ENCODE results near the gene FAM135A. TPM values are rescaled to one million over a fixed set of nuclear protein-coding genes. Genes with fewer than 3 reads are reported as not detected.

FAM135A gene
- total and polyA plus RNA-seq, 2 experiments from 2014 or later, result 35.2 to 68.7 TPM

DNA sequence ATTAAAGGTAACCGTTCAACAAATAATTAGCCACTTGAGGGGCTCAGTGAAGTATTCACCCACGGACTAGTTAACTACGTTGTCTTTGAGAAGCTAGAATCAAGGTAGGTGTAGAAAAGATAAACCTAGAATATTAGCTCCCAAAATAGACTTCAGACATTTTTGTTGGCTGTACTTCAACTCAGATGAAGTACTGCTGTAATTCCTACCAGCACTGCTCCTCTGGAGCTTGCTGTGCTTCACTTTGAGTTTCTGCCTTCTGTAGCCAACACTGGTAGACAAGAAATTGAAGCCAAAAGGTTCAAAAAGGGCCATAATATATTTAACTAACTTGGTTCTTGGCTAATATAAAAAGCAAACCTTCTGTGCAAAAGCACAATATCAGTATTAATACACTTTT is 134.6 kb downstream of the FAM135A start (continued):
- TF ChIP-seq, protein P1, sequence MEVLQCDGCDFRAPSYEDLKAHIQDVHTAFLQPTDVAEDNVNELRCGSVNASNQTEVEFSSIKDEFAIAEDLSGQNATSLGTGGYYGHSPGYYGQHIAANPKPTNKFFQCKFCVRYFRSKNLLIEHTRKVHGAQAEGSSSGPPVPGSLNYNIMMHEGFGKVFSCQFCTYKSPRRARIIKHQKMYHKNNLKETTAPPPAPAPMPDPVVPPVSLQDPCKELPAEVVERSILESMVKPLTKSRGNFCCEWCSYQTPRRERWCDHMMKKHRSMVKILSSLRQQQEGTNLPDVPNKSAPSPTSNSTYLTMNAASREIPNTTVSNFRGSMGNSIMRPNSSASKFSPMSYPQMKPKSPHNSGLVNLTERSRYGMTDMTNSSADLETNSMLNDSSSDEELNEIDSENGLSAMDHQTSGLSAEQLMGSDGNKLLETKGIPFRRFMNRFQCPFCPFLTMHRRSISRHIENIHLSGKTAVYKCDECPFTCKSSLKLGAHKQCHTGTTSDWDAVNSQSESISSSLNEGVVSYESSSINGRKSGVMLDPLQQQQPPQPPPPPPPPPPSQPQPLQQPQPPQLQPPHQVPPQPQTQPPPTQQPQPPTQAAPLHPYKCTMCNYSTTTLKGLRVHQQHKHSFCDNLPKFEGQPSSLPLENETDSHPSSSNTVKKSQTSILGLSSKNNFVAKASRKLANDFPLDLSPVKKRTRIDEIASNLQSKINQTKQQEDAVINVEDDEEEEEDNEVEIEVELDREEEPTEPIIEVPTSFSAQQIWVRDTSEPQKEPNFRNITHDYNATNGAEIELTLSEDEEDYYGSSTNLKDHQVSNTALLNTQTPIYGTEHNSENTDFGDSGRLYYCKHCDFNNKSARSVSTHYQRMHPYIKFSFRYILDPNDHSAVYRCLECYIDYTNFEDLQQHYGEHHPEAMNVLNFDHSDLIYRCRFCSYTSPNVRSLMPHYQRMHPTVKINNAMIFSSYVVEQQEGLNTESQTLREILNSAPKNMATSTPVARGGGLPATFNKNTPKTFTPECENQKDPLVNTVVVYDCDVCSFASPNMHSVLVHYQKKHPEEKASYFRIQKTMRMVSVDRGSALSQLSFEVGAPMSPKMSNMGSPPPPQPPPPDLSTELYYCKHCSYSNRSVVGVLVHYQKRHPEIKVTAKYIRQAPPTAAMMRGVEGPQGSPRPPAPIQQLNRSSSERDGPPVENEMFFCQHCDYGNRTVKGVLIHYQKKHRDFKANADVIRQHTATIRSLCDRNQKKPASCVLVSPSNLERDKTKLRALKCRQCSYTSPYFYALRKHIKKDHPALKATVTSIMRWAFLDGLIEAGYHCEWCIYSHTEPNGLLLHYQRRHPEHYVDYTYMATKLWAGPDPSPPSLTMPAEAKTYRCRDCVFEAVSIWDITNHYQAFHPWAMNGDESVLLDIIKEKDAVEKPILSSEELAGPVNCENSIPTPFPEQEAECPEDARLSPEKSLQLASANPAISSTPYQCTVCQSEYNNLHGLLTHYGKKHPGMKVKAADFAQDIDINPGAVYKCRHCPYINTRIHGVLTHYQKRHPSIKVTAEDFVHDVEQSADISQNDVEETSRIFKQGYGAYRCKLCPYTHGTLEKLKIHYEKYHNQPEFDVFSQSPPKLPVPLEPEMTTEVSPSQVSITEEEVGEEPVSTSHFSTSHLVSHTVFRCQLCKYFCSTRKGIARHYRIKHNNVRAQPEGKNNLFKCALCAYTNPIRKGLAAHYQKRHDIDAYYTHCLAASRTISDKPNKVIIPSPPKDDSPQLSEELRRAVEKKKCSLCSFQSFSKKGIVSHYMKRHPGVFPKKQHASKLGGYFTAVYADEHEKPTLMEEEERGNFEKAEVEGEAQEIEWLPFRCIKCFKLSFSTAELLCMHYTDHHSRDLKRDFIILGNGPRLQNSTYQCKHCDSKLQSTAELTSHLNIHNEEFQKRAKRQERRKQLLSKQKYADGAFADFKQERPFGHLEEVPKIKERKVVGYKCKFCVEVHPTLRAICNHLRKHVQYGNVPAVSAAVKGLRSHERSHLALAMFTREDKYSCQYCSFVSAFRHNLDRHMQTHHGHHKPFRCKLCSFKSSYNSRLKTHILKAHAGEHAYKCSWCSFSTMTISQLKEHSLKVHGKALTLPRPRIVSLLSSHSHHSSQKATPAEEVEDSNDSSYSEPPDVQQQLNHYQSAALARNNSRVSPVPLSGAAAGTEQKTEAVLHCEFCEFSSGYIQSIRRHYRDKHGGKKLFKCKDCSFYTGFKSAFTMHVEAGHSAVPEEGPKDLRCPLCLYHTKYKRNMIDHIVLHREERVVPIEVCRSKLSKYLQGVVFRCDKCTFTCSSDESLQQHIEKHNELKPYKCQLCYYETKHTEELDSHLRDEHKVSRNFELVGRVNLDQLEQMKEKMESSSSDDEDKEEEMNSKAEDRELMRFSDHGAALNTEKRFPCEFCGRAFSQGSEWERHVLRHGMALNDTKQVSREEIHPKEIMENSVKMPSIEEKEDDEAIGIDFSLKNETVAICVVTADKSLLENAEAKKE (CRISPR knock-in tag; IDR thresholded peaks at IDR 0.05), result no peak
- TF ChIP-seq ZNF114 (CRISPR knock-in tag; IDR thresholded peaks at IDR 0.05), result no peak

DNA sequence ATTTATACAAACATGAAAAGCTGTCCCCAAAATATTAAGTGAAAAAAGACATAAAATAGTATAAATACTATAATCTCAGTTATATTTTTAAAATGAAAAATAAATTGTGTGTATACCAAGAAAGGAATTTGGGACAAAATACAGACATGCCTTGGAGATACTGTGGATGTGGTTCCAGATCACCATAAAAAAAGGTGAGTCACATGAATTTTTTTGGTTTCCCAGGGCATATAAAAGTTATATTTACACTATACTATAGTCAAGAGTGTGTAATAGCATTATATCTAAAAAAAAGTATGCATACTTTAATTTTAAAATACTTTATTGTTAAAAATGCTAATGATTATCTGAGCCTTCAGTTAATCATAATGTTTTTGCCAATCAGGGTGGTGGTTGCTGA is 136.0 kb downstream of the FAM135A start:
- peaks cover 3% of the 10 kb centered on the region for H3K27me3 Mint-ChIP-seq (ENCODE audit: insufficient read depth, low read depth, poor library complexity)
- Histone ChIP-seq H3K4me2 (no peak overlapping the region), H3K27me3 (ENCODE audit: insufficient read depth) (no peaks in the 10 kb centered on the region), H3K27ac (ENCODE audit: low read depth) (no peak overlapping the region), H3K79me2 (replicated peaks; ENCODE audit: insufficient read depth) (no peaks in the 10 kb centered on the region), H3F3A (replicated peaks; ENCODE audit: low read depth) (no peaks in the 10 kb centered on the region), H4K20me1 (replicated peaks; ENCODE audit: insufficient read depth) (no peaks in the 10 kb centered on the region), H3K36me3 (ENCODE audit: insufficient read depth) (no peaks in the 10 kb centered on the region), H3K4me3 (no peak overlapping the region), H3K4me1 (ENCODE audit: insufficient read depth) (peaks cover 10% of the 10 kb centered on the region), H2AFZ (no peak overlapping the region), H3K9me2 (ENCODE audit: insufficient read depth) (no peaks in the 10 kb centered on the region)
- H3K27ac Mint-ChIP-seq, result no peak overlapping the region
- H3K4me3 Mint-ChIP-seq, result no peak overlapping the region
- no peaks in the 10 kb centered on the region for H3K9me3 Mint-ChIP-seq
- H3K4me1 Mint-ChIP-seq, result peaks cover 10% of the 10 kb centered on the region
- peaks cover 6% of the 10 kb centered on the region; the same call in 1 of the 3 replicates for H3K36me3 Mint-ChIP-seq (ENCODE audit: low read depth)
- no peak for ATAC-seq
- no peak for DNase-seq (ENCODE audit: low spot score)
- TF ChIP-seq EZH2phosphoT487 (IDR thresholded peaks at IDR 0.05; ENCODE audit: unreplicated experiment) (no peak), EZH2 (IDR thresholded peaks at IDR 0.05; ENCODE audit: low read depth, unreplicated experiment) (no peak), ZNF331 (CRISPR knock-in tag; IDR thresholded peaks at IDR 0.05; ENCODE audit: low read depth) (no peak), CREB1 (CRISPR knock-in tag; IDR thresholded peaks at IDR 0.05; ENCODE audit: low read depth) (no peak), ZNF114 (CRISPR knock-in tag; IDR thresholded peaks at IDR 0.05) (no peak), NANOG (IDR thresholded peaks at IDR 0.05; ENCODE audit: borderline replicate concordance) (no peak), STAT1 (IDR thresholded peaks at IDR 0.05; ENCODE audit: unreplicated experiment) (no peak)
- TF ChIP-seq, protein P1 (CRISPR knock-in tag; IDR thresholded peaks at IDR 0.05), result no peak
- TF ChIP-seq, protein P2, sequence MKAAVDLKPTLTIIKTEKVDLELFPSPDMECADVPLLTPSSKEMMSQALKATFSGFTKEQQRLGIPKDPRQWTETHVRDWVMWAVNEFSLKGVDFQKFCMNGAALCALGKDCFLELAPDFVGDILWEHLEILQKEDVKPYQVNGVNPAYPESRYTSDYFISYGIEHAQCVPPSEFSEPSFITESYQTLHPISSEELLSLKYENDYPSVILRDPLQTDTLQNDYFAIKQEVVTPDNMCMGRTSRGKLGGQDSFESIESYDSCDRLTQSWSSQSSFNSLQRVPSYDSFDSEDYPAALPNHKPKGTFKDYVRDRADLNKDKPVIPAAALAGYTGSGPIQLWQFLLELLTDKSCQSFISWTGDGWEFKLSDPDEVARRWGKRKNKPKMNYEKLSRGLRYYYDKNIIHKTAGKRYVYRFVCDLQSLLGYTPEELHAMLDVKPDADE (IDR thresholded peaks at IDR 0.05), result no peak
